Measurements from ENCODE around the gene UROC1. TPM values are rescaled to one million over a fixed set of nuclear protein-coding genes. Genes with fewer than 3 reads are reported as not detected.
A peak's percentile ranks its signal among the peaks of the same experiment; 100 is the strongest.

Gene UROC1
- total and polyA plus RNA-seq, 8 donors = not detected

DNA sequence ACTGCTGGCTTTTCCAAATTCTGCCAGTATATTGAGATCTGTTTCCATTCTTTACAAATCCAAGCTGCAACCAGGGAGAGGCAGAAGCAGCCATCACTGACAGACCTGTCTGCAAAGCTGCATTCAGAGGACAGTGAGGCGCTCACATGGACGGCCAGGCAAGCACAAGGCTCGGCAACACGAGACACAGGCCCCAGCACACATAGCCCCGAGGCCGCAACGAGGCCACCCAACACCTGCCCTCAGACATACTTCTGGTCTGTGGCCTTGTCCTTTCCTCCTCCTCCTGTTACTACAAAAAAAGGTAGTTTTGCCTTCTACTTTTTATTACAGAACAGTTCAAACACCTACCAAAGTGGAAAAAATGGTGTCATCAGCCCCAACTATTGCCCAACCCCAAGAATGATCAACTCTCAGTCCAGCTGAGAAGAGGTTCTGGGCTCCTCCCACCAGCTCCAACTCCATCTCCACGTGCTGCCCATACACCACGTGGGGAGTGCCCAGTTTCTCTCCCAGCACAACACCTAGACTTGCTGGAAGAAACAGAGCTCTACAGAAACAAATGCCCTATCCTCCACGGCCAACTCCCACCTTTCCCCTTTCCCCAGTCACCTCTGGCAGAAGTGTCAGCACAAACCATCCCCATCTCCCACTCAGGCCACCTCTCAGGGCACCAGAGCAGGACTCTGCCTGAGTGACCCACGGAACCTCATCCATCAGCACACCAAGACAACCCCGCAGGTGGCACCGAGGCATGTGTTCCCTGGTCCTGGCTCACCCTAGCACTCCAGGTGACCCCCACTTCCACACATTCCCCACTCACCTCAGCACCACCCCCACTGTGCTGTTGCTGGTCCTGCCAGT, 49.3 kb downstream of the UROC1 start:
- no peak overlapping the region for H3K27ac ChIP-seq
- H3K27me3 ChIP-seq = no peaks in the 10 kb centered on the region
- no peak for TF ChIP-seq POLR2A (IDR thresholded peaks at IDR 0.05)
- TF ChIP-seq CTCF (IDR thresholded peaks at IDR 0.05) = no peak
- no peak for TF ChIP-seq EP300 (IDR thresholded peaks at IDR 0.05)
- no peak for TF ChIP-seq POLR2AphosphoS5 (IDR thresholded peaks at IDR 0.05)
- peaks cover 78 to 89% (median 87%) of the 10 kb centered on the region in 4 donors for H3K36me3 ChIP-seq
- no peak for DNase-seq
- peaks cover 21 to 82% (median 42%) of the 10 kb centered on the region in 4 donors for H3K4me1 ChIP-seq
- H3K9me3 ChIP-seq = no peaks in the 10 kb centered on the region
- intact Hi-C loops (cut with DNase I; ENCODE audit: low total_unique reads) = no loop called here
- no peak overlapping the region for H3K4me3 ChIP-seq
- WGBS, 5 donors = 80 to 89% (median 85%) methylated on average over 13 of the region's 13 CpGs

DNA sequence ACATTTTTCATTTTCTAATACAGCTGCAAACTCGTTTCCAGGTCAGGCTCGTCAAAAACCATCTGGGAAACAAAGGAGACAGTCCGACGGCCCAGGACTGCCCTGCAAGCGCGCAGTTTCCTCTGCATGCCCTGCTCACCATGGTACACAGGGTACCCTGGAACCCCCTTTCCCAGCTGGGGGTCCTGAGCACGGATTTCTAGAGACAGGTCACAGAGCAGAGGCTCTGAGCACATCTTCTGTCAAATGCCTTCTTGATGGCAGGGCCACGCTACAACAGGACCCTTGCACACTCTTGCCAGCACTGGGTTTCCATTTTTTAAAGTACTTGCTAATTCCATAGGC, 50.0 kb downstream of the UROC1 start:
- H3K36me3 ChIP-seq = peaks cover 82 to 96% (median 93%) of the 10 kb centered on the region in 4 donors
- H3K9me3 ChIP-seq = no peaks in the 10 kb centered on the region
- H3K4me3 ChIP-seq = no peak overlapping the region
- no peaks in the 10 kb centered on the region for H3K27me3 ChIP-seq
- H3K27ac ChIP-seq = no peak overlapping the region
- WGBS, 5 donors = 75 to 85% (median 81%) methylated on average over 8 of the region's 8 CpGs
- TF ChIP-seq EP300 (IDR thresholded peaks at IDR 0.05) = no peak
- no peak for TF ChIP-seq POLR2AphosphoS5 (IDR thresholded peaks at IDR 0.05)
- TF ChIP-seq CTCF (IDR thresholded peaks at IDR 0.05) = no peak
- TF ChIP-seq POLR2A (IDR thresholded peaks at IDR 0.05) = no peak
- intact Hi-C loops (cut with DNase I; ENCODE audit: low total_unique reads) = no loop called here
- peaks cover 14 to 75% (median 35%) of the 10 kb centered on the region in 4 donors for H3K4me1 ChIP-seq
- no peak for DNase-seq

- Histone ChIP-seq H3K27ac (peak overlapping the region in 1 of 5 donors; percentile 33), H3K36me3 (peaks cover 87 to 100% (median 98%) of the 10 kb centered on the region in 4 donors)
These were observed 50.5 kb downstream of the UROC1 start for GRCh38 chr3:126466886-126467610.

More at GRCh38 chr3:126466886-126467610, 50.5 kb downstream of the UROC1 start:
- H3K4me1 ChIP-seq = peaks cover 9 to 70% (median 30%) of the 10 kb centered on the region in 4 donors
- no peak for DNase-seq
- WGBS, 5 donors = 74 to 84% (median 81%) methylated on average over 19 of the region's 19 CpGs
- no peak overlapping the region for H3K4me3 ChIP-seq
- H3K27me3 ChIP-seq = no peaks in the 10 kb centered on the region
- intact Hi-C loops (cut with DNase I; ENCODE audit: low total_unique reads) = no loop called here
- H3K9me3 ChIP-seq = no peaks in the 10 kb centered on the region
- TF ChIP-seq POLR2AphosphoS5 (IDR thresholded peaks at IDR 0.05) (no peak), CTCF (IDR thresholded peaks at IDR 0.05) (no peak), POLR2A (IDR thresholded peaks at IDR 0.05) (no peak), EP300 (IDR thresholded peaks at IDR 0.05) (no peak)

All from stomach (tissue), 9 donors.